ENCODE data around the gene UQCRH.

The UQCRH gene

DNA sequence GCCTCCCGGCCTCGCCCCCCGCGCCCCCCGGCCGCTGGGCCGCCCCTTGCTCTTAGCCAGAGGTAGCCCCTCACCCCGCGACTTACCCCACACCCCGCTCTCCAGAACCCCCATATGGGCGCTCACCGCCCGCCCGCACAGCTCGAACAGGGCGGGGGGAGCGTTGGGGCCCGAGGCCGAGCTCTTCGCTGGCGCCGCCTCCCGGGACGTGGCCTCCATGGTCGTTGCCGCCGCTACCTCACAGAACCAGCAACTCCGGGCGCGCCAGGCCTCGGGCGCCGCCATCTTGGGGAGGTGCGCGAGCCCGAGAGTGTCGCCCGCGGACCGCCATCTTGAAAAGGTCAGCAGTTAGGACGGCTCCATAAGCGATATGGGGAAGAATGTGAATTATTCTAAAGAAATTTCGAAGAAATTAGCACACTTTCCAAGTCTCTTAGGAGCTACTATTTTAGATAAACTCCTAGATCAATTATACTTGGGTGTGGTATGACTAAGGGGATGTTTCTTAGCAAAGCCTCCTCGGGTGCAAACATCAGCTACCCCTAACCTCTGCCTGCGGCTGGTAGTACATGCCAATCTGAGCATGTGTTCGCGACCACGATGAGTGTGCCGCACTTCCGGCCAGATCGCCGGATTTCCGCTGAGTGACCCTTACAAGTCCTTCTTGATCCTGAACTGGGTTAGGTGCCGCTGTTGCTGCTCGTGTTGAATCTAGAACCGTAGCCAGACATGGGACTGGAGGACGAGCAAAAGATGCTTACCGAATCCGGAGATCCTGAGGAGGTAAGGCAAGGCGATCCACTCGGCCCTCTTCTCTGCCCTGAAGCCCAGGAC, at the start of gene UQCRH, which contains the start of gene LRRC41:
Gene UQCRH (plus strand): TSS at position 661 of the 834 bp plus-strand sequence. CDS start 69 bp downstream, at position 730.
Gene LRRC41 (minus strand): TSS at position 579 of the 834 bp plus-strand sequence. CDS start 294 bp downstream, at position 285.
- peak; percentile 75 for DNase-seq

- no peak for DNase-seq
These were observed 48.8 kb upstream of the UQCRH start for GRCh38 chr1:46254668-46255067.

- DNase-seq, result no peak
These were observed 47.0 kb upstream of the UQCRH start for GRCh38 chr1:46256523-46256922.

DNA sequence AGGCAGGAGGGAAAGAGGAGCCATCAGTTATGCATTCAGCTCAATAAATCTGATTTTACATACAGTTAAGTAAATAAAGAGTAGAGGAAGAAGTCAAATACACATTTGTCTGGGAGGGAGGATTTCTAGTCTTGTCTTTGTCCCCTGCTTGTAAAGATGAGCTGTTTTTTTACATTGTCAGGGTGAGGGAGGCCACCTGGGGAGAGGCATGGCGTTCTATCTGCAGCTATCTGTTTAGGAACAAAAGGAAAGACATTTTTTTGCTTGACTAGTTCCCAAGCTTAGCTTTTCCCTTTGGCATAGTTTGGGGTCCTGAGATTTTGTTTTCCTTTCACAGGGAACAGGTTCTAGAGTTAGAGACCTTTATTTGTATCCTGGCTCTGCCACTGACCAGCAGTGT, 41.0 kb upstream of the UQCRH start:
- DNase-seq, result no peak

DNA sequence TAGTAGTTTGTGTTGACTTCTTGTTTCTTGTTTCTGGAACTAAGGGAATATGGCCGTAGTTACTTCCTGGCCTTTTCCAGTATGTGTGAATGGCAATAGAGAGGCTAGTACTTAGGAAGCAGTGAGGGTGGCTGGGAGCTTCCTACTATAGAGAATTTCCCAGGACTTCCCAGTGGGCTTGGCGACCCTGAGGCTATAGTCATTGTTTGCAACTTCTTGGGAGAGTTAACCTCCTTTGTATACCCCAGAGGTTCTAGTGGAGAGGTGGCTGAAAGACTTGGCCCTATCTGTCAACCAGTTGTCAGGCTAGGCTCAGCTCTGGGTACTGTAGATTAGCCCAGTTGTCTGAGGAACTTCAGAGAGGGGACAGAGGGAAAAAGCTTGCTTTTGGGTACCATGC, 40.4 kb upstream of the UQCRH start:
- DNase-seq, result no peak

DNA sequence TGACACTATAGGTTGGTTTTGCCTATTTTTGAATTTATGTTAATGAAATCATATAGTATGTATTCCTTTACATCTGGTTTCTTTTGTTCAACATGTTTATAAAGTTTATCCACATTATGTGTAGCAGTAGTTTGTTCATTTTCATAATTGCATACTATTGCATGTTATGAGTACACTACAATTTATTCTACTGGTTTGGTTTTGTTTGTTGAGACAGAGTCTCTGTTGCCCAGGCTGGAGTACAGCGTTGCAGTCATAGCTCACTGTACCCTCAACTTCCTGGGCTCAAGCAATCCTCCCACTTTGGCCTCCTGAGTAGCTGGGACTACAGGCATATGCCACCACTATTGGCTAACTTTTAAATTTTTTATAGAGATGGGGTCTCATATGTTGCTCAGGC, 34.9 kb upstream of the UQCRH start:
- DNase-seq, result no peak

DNA sequence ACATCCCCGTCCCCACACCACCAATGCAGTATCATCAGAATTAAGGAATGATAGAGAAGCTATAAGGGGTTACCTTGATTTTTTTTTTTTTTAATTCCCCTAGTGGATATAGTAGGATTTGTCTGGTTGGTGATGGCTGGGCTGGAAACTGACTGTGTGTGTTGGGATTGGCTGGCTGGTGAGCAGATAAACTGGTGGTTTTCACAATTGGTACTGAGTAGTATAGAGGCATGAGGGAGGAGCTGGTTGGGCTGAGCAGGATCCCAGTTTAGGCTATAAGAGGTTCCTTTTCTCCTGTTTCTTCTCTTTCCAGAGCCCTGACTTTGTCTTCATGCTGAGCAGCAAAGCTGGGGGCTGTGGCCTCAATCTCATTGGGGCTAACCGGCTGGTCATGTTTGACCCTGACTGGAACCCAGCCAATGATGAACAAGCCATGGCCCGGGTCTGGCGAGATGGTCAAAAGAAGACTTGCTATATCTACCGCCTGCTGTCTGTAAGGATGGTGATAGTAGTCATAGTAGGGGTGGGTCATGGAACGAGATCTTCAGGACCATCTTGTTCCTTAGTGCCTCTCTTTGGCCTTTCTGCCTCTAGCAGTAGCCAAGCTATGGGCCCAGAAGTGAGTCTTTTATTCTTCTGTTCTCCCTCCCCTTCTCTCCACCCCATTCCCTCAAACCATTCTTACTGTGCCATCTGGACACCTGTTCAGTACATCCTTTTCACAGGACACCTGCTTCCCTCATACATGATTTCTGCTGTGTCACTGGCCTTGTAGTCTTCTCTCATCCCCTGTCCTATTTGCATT, 29.1 kb upstream of the UQCRH start:
- no peak for DNase-seq

DNA sequence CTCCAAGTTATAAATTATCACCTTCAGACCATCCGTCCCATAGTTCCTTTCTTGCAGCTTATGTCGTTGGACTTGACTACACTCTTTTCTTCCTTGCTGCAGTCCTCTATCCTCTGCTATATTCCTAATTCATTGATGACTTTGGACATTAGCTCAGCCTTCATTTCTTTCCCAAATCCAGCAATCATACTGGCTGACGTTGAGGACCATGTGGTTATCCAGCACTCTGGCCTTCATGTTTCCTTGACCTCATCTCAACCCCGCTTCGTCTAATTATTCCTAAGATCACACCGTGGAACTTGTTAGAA, 28.5 kb upstream of the UQCRH start:
- no peak for DNase-seq

DNA sequence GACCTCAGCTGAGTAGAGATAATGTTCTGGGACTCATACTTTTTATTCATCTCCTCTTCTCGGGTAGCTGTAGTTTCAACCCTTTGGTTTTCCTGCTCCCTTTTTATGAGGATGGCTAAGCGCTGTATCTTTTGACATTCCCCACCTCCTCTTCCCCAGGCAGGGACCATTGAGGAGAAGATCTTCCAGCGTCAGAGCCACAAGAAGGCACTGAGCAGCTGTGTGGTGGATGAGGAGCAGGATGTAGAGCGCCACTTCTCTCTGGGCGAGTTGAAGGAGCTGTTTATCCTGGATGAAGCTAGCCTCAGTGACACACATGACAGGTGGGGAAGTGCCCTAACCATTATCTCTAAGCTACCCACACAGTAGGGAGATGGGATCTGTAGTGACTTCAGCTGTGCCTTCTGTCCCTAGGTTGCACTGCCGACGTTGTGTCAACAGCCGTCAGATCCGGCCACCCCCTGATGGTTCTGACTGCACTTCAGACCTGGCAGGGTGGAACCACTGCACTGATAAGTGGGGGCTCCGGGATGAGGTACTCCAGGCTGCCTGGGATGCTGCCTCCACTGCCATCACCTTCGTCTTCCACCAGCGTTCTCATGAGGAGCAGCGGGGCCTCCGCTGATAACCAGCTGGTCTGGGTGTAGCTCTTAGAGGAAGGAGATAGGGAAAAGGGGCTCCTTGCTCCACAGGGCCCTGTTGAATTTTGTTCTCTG, 25.7 kb upstream of the UQCRH start:
- no peak for DNase-seq

DNA sequence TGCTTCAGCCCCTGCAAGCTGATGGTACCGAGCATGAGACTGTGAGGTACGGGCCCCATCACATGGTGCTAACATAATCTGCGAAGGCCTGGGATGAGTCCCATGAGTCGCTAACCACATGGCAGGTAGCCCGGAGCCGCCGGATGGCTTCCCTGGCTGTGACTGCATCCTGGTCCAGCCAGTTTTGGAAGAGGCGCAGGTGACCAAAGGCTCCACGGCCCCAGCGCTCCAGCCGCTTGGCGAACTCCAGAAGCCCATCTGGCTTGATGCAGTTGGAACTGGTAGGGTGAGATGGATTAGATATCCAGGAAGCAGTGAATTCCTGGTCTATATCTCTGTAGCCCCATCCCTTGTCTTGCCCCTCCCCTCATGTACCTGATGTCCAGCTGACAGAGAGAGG, 24.7 kb upstream of the UQCRH start:
- DNase-seq, result no peak

DNA sequence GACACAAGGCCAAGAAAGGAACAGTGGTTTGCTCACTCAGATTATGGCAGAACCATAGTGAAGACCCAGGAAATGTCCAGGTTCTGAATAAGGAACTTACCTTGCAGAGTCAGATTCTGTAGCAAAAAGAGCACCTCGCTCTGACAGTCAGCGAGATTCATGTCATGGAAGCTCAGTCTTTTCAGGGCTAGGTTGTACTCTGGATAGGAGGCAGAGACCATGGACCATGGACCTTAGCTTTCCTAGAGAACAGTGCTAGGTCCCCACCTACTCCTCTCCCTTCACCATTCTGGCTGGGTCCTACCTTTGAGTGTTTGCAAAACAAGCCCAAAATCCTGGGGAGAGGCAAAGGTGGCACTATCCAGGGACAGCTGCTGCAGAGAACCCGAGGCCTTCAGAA, 23.4 kb upstream of the UQCRH start:
- DNase-seq, result no peak

GRCh38 chr1:46281021-46281420, 22.5 kb upstream of the UQCRH start:
- no peak for DNase-seq

- no peak for DNase-seq
These were observed 19.4 kb upstream of the UQCRH start for GRCh38 chr1:46284058-46284457.

- DNase-seq, result no peak
These were observed 18.6 kb upstream of the UQCRH start for GRCh38 chr1:46284597-46285564.

GRCh38 chr1:46285730-46286477, 17.6 kb upstream of the UQCRH start:
- DNase-seq, result no peak

DNA sequence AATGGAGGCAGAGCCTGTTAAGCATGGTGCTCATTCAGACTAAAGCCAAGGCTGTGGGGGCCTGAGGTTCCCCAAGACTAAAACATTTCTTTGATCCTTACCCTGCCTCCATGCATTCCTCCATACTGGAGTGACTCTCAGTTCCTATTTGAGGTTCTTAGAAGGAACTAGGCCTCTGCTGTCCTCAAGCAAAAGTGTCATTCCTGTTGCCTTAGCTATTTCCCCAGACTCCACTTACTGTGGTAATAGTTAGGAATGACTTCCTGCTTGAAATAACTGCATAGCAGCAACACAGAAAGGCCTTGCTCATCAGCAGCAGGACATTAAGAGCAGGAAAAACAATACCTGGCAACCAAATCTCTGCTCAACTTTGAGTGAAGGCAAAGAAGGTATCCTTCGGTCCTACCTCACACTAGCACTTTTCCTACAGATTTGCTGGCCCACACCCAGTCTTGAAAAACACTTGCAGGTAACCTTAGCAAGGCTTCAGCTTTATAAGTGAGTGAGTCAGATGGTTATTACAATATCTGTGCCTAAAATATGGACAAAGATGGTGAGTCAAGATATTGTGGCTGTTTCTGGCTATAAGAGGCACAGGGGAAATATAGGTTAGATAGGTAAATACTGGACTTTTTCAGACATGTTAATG, 14.9 kb upstream of the UQCRH start:
- DNase-seq, result no peak

DNA sequence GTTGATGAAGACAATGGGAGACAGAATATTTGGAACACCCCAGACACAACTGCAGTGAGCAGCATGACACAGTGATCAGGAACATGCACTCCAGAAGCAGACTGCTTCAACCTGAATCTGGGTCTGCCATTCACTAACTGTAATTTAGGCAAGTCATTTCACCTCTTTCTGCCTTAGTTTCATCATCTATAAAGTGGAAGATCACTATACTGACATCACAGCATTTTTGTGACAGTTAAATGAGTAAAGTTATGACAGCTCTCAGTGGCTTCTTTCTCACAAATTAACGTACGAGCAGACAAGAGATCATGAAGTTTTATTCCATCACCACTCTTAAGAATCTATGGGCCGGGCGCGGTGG, 14.4 kb upstream of the UQCRH start:
- no peak for DNase-seq

GRCh38 chr1:46289976-46290375, 13.5 kb upstream of the UQCRH start:
- no peak for DNase-seq

DNA sequence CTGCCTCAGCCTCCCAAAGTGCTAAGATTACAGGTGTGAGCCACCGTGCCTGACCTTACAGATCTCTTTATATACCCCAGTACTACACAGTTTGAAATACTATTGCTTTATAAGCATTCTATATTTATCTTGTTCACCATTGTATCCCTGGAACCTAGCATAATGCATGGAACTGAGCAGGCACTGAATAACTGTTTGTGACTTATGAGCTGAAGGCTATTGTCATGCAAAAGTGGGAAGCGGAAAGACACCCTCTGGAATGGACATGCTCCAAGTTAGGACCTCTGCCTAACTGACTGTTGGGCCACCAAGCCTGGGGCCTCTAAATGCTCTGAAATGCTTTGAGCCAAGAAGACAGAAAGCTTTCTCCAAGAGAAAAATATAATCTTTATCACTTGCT, 8.2 kb upstream of the UQCRH start:
- DNase-seq, result no peak

DNA sequence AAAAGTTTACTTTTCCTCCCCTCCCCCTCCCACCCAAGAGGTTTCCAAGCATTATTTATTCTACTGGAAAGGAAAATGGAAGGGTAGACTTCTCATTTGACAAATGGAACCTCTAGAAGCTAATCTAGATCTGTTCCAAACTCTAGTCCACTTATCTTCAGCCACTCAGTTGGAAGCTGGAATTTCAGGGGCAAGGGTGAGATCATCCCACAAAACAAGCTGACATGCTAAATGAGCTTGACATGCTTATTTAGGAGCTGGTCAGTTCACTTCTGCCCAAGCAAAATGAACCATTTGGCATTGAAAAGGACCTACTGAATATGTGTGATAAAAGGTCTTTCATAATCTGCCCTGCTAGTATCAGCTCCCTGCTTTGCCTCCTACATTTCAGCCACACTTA, 5.1 kb upstream of the UQCRH start:
- DNase-seq, result no peak

All from NCI-H1092 (cell line).